DMS 273 (cell line): ENCODE measurements around the gene KCNJ3.

Source experiments
- DNase-seq: peaks from one replicate; lab custom pipeline; 2025; ENCODE audit not compliant: unreplicated experiment; lab: John Stamatoyannopoulos, UW

The KCNJ3 gene

GRCh38 chr2:154698296-154698720 is at the start of gene KCNJ3:
TSS of gene KCNJ3 (plus strand) at chr2:154698695. CDS start at chr2:154698776, 81 bp downstream.
- peak; percentile 84 for DNase-seq

DNA sequence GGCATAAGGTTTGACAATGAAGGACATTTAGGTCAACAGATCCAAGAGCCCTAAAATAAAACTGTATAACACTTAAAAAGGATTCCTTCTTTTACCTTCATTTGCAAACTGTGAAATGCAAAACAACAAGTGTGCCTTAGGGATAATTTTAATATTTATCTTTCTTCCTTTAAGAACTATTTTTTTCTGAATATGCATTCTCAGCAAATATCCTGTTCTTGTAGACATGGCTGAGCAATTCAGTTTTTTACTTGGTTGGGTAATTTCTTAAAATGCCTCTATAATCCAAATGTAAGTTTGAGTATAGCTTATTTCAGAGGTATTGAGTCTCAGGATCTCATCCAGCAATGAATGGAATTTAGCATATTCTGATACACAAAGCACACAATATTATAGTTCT is 43.0 kb upstream of the KCNJ3 start:
- DNase-seq: no peak

GRCh38 chr2:154658854-154659253 is 39.6 kb upstream of the KCNJ3 start:
- DNase-seq: no peak

GRCh38 chr2:154664248-154664647 is 34.2 kb upstream of the KCNJ3 start:
- DNase-seq: no peak

DNA sequence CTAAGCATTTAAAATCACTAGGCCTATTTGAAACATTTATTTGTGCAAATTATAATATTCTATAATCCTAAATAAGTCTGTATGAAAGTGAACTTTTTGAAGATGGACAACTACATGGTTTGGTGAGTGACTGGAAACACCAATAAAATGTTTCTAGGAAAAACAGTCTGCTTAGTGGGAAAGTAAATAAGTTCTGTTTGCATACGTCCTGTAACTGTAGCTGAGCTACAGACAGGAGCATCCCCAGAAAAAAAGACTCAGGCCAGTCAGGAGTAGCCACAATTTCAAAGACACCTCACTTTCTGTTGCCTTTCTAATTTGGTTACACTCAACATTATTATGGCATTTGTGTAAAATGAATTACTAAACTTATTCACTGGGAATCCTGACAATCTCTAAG is 28.4 kb upstream of the KCNJ3 start:
- no peak for DNase-seq

DNA sequence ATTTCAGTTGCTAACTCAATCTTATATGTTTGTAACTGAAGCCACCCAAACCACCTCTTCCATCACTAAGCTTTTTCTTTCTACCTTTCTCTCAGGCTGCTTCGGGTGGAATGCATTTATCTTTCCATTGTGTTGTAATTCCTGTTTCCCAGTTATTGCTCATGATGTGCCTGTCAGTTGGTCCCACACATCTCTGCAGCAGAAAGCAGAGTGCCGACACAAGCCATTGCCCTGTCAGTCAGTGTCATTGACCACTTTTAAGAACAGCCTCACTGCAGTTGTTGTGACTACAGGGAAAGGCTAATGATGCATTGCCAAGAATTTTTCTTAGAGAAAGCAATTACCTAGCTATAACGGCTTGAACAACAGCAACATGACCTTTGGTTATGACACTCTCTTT is 24.8 kb upstream of the KCNJ3 start:
- no peak for DNase-seq

- no peak for DNase-seq
These were observed 21.1 kb upstream of the KCNJ3 start for GRCh38 chr2:154677401-154677800.

DNA sequence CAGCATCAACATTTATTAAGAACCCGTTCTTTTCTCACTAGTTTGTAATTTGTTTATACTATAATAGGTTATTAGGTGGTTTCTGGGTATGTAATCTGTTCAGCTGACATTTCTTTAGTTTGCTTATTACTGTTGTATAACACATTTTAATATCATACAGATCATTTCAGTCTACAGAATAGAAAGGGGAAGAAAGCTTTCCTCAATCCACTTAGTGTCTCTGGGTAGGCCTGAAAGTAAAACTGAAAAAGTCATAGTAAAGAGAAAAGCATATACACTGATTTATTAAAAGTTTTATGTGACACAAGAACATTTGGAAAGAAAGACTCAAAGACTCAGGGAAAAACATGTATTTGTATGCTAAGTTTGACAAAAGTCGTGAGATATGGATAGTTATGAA is 16.8 kb upstream of the KCNJ3 start:
- DNase-seq: no peak

DNA sequence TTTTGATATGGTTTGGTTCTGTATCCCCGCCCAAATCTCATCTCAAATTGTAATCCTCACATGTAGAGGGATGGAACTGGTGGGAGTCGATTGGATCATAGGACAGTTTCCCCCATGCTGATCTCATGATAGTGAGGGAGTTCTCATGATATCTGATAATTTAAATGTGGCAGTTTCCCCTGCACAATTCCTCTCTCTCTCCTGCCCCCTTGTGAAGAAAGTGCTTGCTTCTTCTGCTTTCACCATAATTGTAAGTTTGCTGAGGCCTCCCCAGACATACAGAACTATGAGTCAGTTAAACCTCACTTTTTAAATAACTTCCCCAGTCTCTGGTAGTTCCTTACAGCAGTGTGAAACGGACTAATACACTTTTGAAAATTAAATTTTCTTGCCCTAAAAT is 12.3 kb upstream of the KCNJ3 start:
- peak; percentile 32 for DNase-seq

DNA sequence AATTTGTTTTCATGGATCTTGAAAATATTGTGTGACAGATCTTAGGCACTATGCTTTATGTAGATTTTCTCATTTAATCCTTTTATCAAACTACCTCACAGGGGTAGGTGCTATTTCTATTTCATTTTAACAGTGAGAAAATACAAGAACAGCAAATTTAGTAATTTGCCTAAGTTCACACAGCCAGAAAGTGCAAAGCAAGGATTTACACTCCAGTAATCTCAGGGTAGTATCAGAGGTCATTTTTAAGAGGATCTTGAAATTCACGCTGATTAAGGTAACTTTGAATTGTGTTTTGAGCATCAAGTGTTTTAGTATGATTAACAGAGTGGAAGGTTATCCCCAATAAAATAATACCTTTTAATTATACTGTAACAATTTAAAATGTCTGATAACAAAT is 10.1 kb upstream of the KCNJ3 start:
- no peak for DNase-seq

GRCh38 chr2:154689158-154689557 is 9.3 kb upstream of the KCNJ3 start:
- DNase-seq: no peak

GRCh38 chr2:154692927-154693326 is 5.6 kb upstream of the KCNJ3 start:
- peak; percentile 46 for DNase-seq

DNA sequence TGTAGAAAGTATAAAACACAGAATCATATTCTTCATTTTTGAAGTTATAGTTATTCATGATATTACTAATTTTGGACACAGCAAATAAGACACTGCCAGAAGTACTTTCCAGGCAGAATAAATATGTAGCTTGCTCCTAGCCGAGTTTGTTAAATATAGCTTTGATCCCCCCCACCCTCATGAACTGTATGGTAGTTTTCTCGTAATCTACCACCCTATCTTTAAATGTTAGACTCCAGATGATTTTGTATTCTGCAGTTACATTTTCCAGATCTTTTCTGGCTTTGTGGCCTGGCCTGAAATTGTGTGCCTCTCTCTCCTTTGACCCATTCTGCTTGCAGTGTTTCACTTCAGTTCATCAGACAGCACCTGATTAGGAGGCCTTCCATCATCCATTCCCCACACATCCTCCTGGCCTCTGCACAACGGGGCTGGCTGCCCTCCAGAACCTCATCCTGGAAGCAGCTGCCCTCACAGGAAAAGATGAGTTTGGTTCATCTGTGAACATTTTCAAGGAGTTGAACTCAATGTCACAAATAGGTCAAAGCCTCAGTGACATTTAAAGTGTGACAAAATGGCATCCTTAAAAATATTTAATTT is 4.7 kb upstream of the KCNJ3 start:
- peak; percentile 53 for DNase-seq

- DNase-seq: peak; percentile 23
These were observed 3.6 kb upstream of the KCNJ3 start for GRCh38 chr2:154694881-154695280.

- DNase-seq: peak; percentile 41
These were observed 2.1 kb upstream of the KCNJ3 start for GRCh38 chr2:154696369-154696768.

- peak; percentile 81 for DNase-seq
These were observed 1.6 kb upstream of the KCNJ3 start for GRCh38 chr2:154696810-154697417.

- DNase-seq: peak; percentile 93
These were observed 860 bp upstream of the KCNJ3 start for GRCh38 chr2:154697418-154698252.

GRCh38 chr2:154698721-154699574 is 453 bp downstream of the KCNJ3 start:
- peak; percentile 85 for DNase-seq

DNA sequence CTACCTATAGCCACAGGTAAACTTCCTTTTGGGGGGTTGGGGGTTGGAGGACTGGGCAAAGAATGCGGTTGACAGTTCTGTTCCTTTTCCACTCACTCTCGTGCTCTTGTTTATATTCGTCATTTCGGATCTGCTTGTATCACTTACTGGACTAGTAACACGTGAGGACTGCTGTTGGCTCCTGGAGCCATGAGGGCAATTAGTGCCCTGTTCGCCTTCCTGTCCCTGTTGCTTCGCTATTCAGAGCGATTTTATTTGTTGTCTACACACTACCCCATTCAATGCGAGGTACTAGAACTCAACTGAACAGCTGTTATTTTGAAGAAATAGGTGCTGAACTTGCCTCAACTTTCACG is 1.1 kb downstream of the KCNJ3 start:
- peak; percentile 88 for DNase-seq

GRCh38 chr2:154700136-154700535 is 1.6 kb downstream of the KCNJ3 start:
- peak; percentile 89 for DNase-seq

GRCh38 chr2:154704991-154705390 is 6.5 kb downstream of the KCNJ3 start:
- peak; percentile 77 for DNase-seq
